GM12878 (cell line): ENCODE data around the gene RSF1. TPM values are rescaled to one million over a fixed set of nuclear protein-coding genes. Genes with fewer than 3 reads are reported as not detected.

Source experiments
- ATAC-seq: fragments of 200-7000 bp; cut with Tn5 transposase; 3 replicates; pipeline ENCODE4 v1.9.1; 2020; ENCODE audit warnings: mild to moderate bottlenecking, moderate library complexity
- BruUV-seq: library from RNA; stranded (reverse); fragments of 400-500 nt; replicated peaks from 2 replicates; lab custom pipeline; 2021; lab: Mats Ljungman, UMichigan
- CTCF ChIA-PET: fragments of 300-600 bp; sonication (Branson Sonifier 250); formaldehyde crosslinking; extraction: SDS; loops from one replicate; lab custom pipeline; 2021; ENCODE audit warnings: inconsistent platforms; lab: Yijun Ruan, JAX
- POLR2A ChIA-PET: fragments of 350-600 bp; formaldehyde crosslinking; extraction: SDS; loops from one replicate; lab custom pipeline; 2021; ENCODE audit warnings: inconsistent platforms; lab: Charles Lee
- RAD21 ChIA-PET: fragments of 300-600 bp; sonication (Branson Sonifier 250); formaldehyde crosslinking; loops from one replicate; lab custom pipeline; 2023; ENCODE audit warnings: antibody characterized with exemption; ENCODE audit not compliant: unreplicated experiment; lab: Charles Lee
- SMC1A ChIA-PET: fragments of 300-600 bp; sonication (Branson Sonifier 250); formaldehyde crosslinking; loops from one replicate; lab custom pipeline; 2023; ENCODE audit not compliant: unreplicated experiment, uncharacterized antibody; lab: Charles Lee
- DNase-seq: peaks from one replicate; pipeline ENCODE4 v3.0.0-alpha.2; 2011; ENCODE audit warnings: low read depth, low spot score
- FAIRE-seq: peaks from 3 replicates; lab custom pipeline; 2011; peaks lifted over from hg19 to GRCh38; lab: Jason Lieb, UNC
- H2AFZ ChIP-seq: 2 replicates; pipeline ENCODE4 v1.6.0; 2011; ENCODE audit warnings: low read depth, low read length, control low read depth; ENCODE audit not compliant: control insufficient read depth
- H3K27ac ChIP-seq: 2 replicates; pipeline ENCODE4 v1.5.1; 2011; ENCODE audit warnings: control low read depth; ENCODE audit not compliant: control insufficient read depth, insufficient read depth
- H3K27me3 ChIP-seq, 2 experiments: replicated peaks in 1 of 2; 2 replicates each; pipeline versions ENCODE4 v1.6.0 to v1.6.1; 2011; ENCODE audit warnings: low read length in 1 of 2; ENCODE audit not compliant: control insufficient read depth in 2 of 2, insufficient read depth in 2 of 2
- H3K36me3 ChIP-seq, 2 experiments: 2 replicates each; pipeline ENCODE4 v1.5.1; 2011; ENCODE audit warnings: low read length in 1 of 2; ENCODE audit not compliant: control insufficient read depth in 2 of 2, insufficient read depth in 2 of 2
- H3K4me1 ChIP-seq: 2 replicates; pipeline ENCODE4 v1.6.1; 2011; ENCODE audit warnings: mild to moderate bottlenecking, low read length, moderate library complexity, mixed read lengths; ENCODE audit not compliant: control insufficient read depth, insufficient read depth
- H3K4me2 ChIP-seq: 2 replicates; pipeline ENCODE4 v1.6.0; 2011; ENCODE audit warnings: control low read depth; ENCODE audit not compliant: control insufficient read depth, insufficient read depth
- H3K4me3 ChIP-seq: fragments of 200-600 bp; sonication (generic); 2 replicates; pipeline ENCODE4 v1.5.1; 2016
- H3K79me2 ChIP-seq: 2 replicates; pipeline ENCODE4 v1.6.0; 2011; ENCODE audit warnings: low read length; ENCODE audit not compliant: control insufficient read depth, insufficient read depth
- H3K9ac ChIP-seq: 2 replicates; pipeline ENCODE4 v1.8.0; 2011; ENCODE audit warnings: low read length, control low read depth, mixed read lengths; ENCODE audit not compliant: control insufficient read depth, insufficient read depth
- H3K9me3 ChIP-seq: replicated peaks from 3 replicates; pipeline ENCODE4 v1.5.1; 2011; ENCODE audit warnings: mild to moderate bottlenecking, low read length; ENCODE audit not compliant: control insufficient read depth, insufficient read depth
- H4K20me1 ChIP-seq: 2 replicates; pipeline ENCODE4 v1.6.0; 2011; ENCODE audit not compliant: control insufficient read depth, insufficient read depth
- BHLHE40 ChIP-seq, 2 experiments: fragments of 450-650 bp in 1 of 2; IDR thresholded peaks; 2 replicates each; pipeline ENCODE4 v1.6.1; 2011 to 2017; ENCODE audit warnings: low read depth in 2 of 2, borderline replicate concordance in 1 of 2, improper control_type of control experiment in 1 of 2, low read length in 1 of 2, mild to moderate bottlenecking in 1 of 2
- CBX3 ChIP-seq: fragments of 200-600 bp; sonication (generic); IDR thresholded peaks from 2 replicates; pipeline ENCODE4 v1.6.1; 2016; ENCODE audit warnings: low read depth, borderline replicate concordance
- FOXK2 ChIP-seq: fragments of 450-650 bp; IDR thresholded peaks from 2 replicates; pipeline ENCODE4 v1.6.1; 2017; ENCODE audit warnings: mild to moderate bottlenecking, moderate library complexity
- GABPA ChIP-seq: IDR thresholded peaks from 2 replicates; pipeline ENCODE4 v1.6.1; 2014; ENCODE audit warnings: antibody characterized with exemption, low read depth, mild to moderate bottlenecking, inconsistent platforms
- IKZF1 ChIP-seq: fragments of 450-650 bp; conservative IDR thresholded peaks from 2 replicates; pipeline ENCODE4 v1.6.1; 2017; ENCODE audit warnings: antibody characterized with exemption, mild to moderate bottlenecking
- IKZF2 ChIP-seq, 2 experiments: fragments of 450-650 bp; IDR thresholded peaks; 2 replicates each; pipeline ENCODE4 v1.6.1; 2017; ENCODE audit warnings: mild to moderate bottlenecking in 2 of 2, moderate library complexity in 2 of 2
- MYC ChIP-seq: IDR thresholded peaks from 2 replicates; pipeline ENCODE4 v1.6.1; 2011; ENCODE audit warnings: mild to moderate bottlenecking, low read length, moderate library complexity, inconsistent platforms; ENCODE audit not compliant: insufficient read depth, insufficient replicate concordance, insufficient read length, severe bottlenecking
- NFIC ChIP-seq: IDR thresholded peaks from 2 replicates; pipeline ENCODE4 v1.6.1; 2012; ENCODE audit warnings: low read depth, mild to moderate bottlenecking, inconsistent platforms, low read length, moderate library complexity
- PML ChIP-seq: IDR thresholded peaks from 2 replicates; pipeline ENCODE4 v1.6.1; 2012; ENCODE audit warnings: low read length, inconsistent platforms
- RBBP5 ChIP-seq: fragments of 200-600 bp; sonication (generic); conservative IDR thresholded peaks from 2 replicates; pipeline ENCODE4 v1.6.1; 2016
- SIN3A ChIP-seq: IDR thresholded peaks from 2 replicates; pipeline ENCODE4 v1.6.1; 2012; ENCODE audit warnings: low read depth, low read length, improper control_type of control experiment
- SREBF2 ChIP-seq: IDR thresholded peaks from 2 replicates; pipeline ENCODE4 v1.6.1; 2012; ENCODE audit warnings: mild to moderate bottlenecking, low read length
- TAF1 ChIP-seq: IDR thresholded peaks from 2 replicates; pipeline ENCODE4 v1.6.1; 2011; ENCODE audit warnings: mild to moderate bottlenecking, low read depth, low read length, borderline replicate concordance
- ZNF622 ChIP-seq: fragments of 450-650 bp; IDR thresholded peaks from 2 replicates; pipeline ENCODE4 v1.6.1; 2017; ENCODE audit warnings: mild to moderate bottlenecking, inconsistent platforms
- WGBS: methylation state at CpG from one replicate; pipeline ENCODE4 v1.1.6; 2016; ENCODE audit warnings: low lambda C conversion rate; ENCODE audit not compliant: insufficient replicate concordance, insufficient coverage; ENCODE audit errors: missing lambda C conversion rate; 5-methylcytosine and 5-hydroxymethylcytosine counted together
- in situ Hi-C: fragments of 300-500 bp; cut with MboI; formaldehyde crosslinking; loops from 9 replicates; pipeline ENCODE4 v1.14.3; 2018; ENCODE audit warnings: mixed read lengths
- intact Hi-C: fragments of 100-400 bp; cut with micrococcal nuclease; formaldehyde crosslinking; loops from one replicate; pipeline ENCODE4 v1.14.2; 2022; ENCODE audit not compliant: unreplicated experiment
- polyA plus RNA-seq, 11 experiments: library from polyadenylated mRNA; depleted of rRNA in 4 of 11; unstranded in 6 of 11; stranded (reverse) in 5 of 11; fragments of >200 nt; fragmentation: Nextera tagmentation in 4 of 11; fragmentation: Illumina TruSeq in 1 of 11; extraction: Ambion mirVana in 4 of 11; extraction: Trizol in 1 of 11; gene quantifications; 1 replicate in 1 of 11; 2 replicates in 10 of 11; pipeline versions ENCODE4 v1.2.1 to v1.2.3, GENCODE V29; 2011 to 2016; ENCODE audit warnings: inconsistent platforms in 2 of 11, missing spikeins in 2 of 11, low read depth in 1 of 11
- total RNA-seq, 4 experiments: library from RNA; depleted of rRNA in 3 of 4; stranded (reverse); fragments of >200 nt in 3 of 4; fragmentation: Illumina TruSeq in 1 of 4; extraction: Trizol in 1 of 4; gene quantifications; 2 replicates each; pipeline versions ENCODE4 v1.2.1 to v1.2.3, GENCODE V29; 2013 to 2021
- TF ChIP-seq, protein P1 (sequence below): IDR thresholded peaks from 2 replicates; pipeline ENCODE4 v1.6.1; 2012; ENCODE audit warnings: mild to moderate bottlenecking, low read depth, low read length
- TF ChIP-seq, protein P2 (sequence below): fragments of 150-350 bp; IDR thresholded peaks from 2 replicates; pipeline ENCODE4 v1.6.1; 2014; ENCODE audit warnings: mild to moderate bottlenecking, low read depth, low read length
- TF ChIP-seq, protein P3 (sequence below): IDR thresholded peaks from 2 replicates; pipeline ENCODE4 v1.6.1; 2011; ENCODE audit warnings: low read depth, mild to moderate bottlenecking, low read length, moderate library complexity, borderline replicate concordance; ENCODE audit errors: extremely low read depth

The RSF1 gene
- total and polyA plus RNA-seq, 10 of the 15 experiments (the other 5 are each of a cell fraction or from before 2014, with no cell fraction given): 9.0 to 45.3 (median 30.0) TPM

DNA sequence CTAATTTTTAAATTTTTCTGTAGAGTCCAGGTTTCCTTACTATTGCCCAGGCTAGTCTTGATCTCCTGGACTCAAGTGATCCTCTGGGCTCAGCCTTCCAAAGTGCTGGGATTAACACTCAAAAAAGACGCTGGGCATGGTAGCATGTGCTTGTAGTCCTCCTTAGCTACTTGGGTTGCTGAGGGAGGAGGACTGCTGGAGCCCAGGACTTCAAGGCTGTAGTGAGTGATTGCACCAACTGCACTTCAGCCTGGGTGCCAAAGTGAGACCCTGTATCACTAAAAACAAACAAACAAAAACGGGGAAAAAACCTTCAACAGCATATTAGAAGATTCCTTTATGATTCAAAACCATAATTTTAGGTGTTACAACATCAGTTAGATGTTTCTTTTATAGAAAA lies 44.6 kb downstream of the RSF1 start:
- TF ChIP-seq MYC (no peak), IKZF1 (no peak), ZNF622 (no peak), CBX3 (no peak), PML (no peak), GABPA (no peak), SREBF2 (no peak), FOXK2 (no peak), NFIC (no peak), BHLHE40 (IDR thresholded peaks at IDR 0.05; ENCODE audit: borderline replicate concordance in 1 of 2, low read depth in 2 of 2, low read length in 1 of 2) (no peak), IKZF2 (IDR thresholded peaks at IDR 0.05) (no peak), SIN3A (no peak), RBBP5 (no peak), TAF1 (no peak)
- TF ChIP-seq, protein P1, sequence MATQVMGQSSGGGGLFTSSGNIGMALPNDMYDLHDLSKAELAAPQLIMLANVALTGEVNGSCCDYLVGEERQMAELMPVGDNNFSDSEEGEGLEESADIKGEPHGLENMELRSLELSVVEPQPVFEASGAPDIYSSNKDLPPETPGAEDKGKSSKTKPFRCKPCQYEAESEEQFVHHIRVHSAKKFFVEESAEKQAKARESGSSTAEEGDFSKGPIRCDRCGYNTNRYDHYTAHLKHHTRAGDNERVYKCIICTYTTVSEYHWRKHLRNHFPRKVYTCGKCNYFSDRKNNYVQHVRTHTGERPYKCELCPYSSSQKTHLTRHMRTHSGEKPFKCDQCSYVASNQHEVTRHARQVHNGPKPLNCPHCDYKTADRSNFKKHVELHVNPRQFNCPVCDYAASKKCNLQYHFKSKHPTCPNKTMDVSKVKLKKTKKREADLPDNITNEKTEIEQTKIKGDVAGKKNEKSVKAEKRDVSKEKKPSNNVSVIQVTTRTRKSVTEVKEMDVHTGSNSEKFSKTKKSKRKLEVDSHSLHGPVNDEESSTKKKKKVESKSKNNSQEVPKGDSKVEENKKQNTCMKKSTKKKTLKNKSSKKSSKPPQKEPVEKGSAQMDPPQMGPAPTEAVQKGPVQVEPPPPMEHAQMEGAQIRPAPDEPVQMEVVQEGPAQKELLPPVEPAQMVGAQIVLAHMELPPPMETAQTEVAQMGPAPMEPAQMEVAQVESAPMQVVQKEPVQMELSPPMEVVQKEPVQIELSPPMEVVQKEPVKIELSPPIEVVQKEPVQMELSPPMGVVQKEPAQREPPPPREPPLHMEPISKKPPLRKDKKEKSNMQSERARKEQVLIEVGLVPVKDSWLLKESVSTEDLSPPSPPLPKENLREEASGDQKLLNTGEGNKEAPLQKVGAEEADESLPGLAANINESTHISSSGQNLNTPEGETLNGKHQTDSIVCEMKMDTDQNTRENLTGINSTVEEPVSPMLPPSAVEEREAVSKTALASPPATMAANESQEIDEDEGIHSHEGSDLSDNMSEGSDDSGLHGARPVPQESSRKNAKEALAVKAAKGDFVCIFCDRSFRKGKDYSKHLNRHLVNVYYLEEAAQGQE: no peak
- TF ChIP-seq, protein P2, sequence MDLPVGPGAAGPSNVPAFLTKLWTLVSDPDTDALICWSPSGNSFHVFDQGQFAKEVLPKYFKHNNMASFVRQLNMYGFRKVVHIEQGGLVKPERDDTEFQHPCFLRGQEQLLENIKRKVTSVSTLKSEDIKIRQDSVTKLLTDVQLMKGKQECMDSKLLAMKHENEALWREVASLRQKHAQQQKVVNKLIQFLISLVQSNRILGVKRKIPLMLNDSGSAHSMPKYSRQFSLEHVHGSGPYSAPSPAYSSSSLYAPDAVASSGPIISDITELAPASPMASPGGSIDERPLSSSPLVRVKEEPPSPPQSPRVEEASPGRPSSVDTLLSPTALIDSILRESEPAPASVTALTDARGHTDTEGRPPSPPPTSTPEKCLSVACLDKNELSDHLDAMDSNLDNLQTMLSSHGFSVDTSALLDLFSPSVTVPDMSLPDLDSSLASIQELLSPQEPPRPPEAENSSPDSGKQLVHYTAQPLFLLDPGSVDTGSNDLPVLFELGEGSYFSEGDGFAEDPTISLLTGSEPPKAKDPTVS: no peak
- TF ChIP-seq, protein P3, sequence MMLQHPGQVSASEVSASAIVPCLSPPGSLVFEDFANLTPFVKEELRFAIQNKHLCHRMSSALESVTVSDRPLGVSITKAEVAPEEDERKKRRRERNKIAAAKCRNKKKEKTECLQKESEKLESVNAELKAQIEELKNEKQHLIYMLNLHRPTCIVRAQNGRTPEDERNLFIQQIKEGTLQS: no peak
- no peaks in the 10 kb centered on the region; the same call in 1 of the 2 replicates for H4K20me1 ChIP-seq
- no peak overlapping the region for H2AFZ ChIP-seq
- SMC1A ChIA-PET: interaction anchor here (1.0 to 2.1 kb wide), 10 partner anchors 9 to 266 kb away, joined by 3 to 11 read pairs (median 4); no protein-coding TSS in a partner anchor
- no peak overlapping the region for H3K4me3 ChIP-seq
- peaks cover 36% of the 10 kb centered on the region for H3K79me2 ChIP-seq
- H3K36me3 ChIP-seq: peaks cover 0 to 10% of the 10 kb centered on the region in 2 experiments; a peak in 2 of 4 replicates
- no peak overlapping the region for H3K9ac ChIP-seq
- in situ Hi-C loops (loop anchor here (5.0 kb wide), 1 partner anchor 226 kb away; no protein-coding TSS in a partner anchor), intact Hi-C loops (loop anchor here (1.0 to 5.0 kb wide), 3 partner anchors 46 to 271 kb away; partner anchors contain the start of genes AAMDC and RSF1)
- no TSS peak for BruUV-seq
- CTCF ChIA-PET: interaction anchor here (0.6 to 3.7 kb wide), 7 partner anchors 100 to 269 kb away, joined by 3 to 14 read pairs (median 6); partner anchors contain the start of gene INTS4
- ATAC-seq: no peak
- RAD21 ChIA-PET: interaction anchor here (0.7 to 1.0 kb wide), 4 partner anchors 28 to 270 kb away, joined by 3 to 6 read pairs (median 4); no protein-coding TSS in a partner anchor
- H3K4me2 ChIP-seq: no peak overlapping the region
- H3K9me3 ChIP-seq: no peaks in the 10 kb centered on the region
- POLR2A ChIA-PET: no interaction called here
- H3K27me3 ChIP-seq: no peaks in the 10 kb centered on the region
- no peak for DNase-seq
- WGBS: 97% methylated on average over 2 of the region's 2 CpGs
- no peaks in the 10 kb centered on the region for H3K4me1 ChIP-seq
- no peak for FAIRE-seq
- no peak overlapping the region for H3K27ac ChIP-seq
